Amniotic stem cell (primary cell): Measurements from ENCODE around the gene ZNF575.

Experiments
- DNase-seq: peaks from one replicate; lab custom pipeline; 2025; lab: John Stamatoyannopoulos, UW

ZNF575 gene

DNA sequence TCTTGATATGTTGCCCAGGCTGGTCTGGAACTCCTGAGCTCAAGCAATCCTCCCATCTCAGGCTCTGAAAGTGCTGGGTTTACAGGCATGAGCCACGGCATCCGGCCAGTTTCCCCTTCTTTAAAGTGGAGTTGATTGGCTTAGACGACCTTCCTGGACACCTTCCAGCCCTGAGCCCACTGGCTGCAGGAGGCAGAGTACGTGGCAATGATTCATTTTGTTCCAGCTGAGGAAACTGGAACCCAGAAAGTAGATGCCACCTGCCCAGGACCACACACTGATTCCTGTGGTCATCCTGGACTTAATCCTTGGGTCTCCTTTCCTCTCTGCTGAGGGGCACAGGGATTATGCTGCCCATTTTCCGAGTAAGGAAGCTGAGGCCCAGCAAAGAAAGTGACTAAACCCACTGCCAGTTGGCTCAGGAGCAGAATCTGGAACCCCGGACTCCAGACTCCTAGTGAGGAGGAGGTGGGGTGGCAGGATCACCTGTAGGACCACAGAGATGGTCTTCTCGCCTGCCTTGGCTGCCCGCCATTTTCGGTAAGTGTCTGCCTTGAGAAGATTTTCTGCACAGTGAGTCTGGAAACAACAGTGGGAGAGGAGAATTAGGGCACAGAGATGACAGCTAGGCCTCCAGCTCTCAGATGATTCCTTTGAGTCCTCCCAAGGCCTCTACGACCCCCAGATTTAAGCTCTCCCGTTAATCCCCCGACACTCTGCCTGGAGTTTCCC is 41.6 kb downstream of the ZNF575 start:
- no peak for DNase-seq

DNA sequence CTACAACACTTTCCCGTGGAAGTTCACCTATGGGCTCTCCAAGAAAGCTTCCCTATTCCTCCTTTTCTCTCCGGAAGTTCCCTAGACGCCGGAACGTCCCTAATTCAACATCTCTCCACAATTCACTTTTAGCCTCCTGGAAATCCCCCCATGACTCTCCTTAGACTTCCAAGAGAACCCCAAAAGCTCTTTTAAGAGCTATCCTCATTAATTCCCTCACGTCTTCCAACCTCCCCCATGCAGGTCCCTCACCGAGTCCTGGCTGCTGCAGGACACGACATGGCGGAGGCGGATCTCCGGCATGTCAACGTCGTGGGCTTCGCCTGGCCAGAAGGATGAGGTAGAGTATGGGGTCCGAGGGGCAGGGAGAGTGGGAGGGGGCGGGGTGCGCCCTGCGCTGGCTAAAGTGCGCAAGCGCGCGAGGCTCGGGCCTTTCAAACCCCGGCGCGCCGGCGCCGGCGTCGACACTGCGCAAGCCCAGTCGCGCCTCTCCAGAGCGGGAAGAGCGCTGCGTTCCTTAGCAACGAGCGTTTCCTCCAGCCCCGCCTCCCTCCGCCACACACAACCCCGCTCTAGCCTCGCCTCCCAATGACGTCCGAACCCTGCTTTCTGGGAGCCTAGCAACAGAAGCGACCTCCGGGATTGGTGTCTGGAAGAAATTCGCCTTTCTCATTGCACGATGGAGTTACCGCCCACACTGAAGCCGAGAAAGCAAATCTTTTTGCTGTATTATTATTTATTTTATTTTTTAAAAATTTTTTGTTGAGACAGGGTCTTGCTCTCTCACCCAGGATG is 42.4 kb downstream of the ZNF575 start, which contains the start of the genes PINLYP and XRCC1:
TSS of gene PINLYP (plus strand) at position 646 of the 795 bp plus-strand sequence. CDS start 1,391 bp downstream, outside the sequence.
TSS of gene XRCC1 (minus strand) at position 372 of the 795 bp plus-strand sequence. CDS start at position 303, 69 bp downstream.
- peak; percentile 98 for DNase-seq

DNA sequence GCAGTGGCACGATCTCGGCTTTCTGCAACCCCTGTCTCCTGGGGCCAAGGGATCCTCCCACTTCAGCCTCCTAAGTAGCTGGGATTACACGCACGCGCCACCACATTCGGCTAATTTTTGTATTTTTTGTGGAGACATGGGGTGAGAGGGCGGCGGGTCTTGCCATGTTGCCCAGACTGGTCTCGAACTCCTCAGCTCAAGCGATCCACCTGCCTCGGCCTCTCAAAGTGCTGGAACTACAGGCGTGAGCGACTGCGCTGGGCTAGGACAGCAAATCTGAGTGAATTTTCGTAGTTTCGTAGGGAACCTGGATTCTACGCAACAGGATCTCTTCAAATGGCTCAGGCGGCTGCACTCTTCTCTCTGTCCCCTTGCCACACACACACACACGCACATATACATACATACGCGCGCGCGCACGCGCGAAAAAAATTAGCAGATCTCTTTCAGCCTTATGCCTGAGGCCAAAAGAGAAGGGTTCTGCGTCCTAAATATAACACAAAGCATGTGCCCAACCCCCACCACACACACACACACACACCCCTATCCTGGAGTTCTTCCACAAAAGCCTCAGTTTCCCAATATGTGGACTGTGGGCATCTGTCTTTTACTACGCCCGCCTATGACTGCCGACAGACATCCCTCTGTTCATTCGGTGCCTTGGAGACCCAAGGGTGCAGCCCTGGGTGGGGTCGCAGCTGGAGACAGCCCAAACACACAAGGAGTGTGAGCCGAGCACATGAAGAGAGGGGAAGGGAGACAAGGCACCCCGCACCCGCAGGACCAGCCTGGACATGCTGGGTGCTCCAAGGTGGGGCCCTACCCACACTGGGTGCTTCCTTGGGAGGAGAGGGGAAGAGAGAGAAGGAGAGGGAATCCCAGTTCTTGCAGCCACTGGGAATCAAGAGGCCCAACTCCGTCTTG is 43.2 kb downstream of the ZNF575 start:
- no peak for DNase-seq

DNA sequence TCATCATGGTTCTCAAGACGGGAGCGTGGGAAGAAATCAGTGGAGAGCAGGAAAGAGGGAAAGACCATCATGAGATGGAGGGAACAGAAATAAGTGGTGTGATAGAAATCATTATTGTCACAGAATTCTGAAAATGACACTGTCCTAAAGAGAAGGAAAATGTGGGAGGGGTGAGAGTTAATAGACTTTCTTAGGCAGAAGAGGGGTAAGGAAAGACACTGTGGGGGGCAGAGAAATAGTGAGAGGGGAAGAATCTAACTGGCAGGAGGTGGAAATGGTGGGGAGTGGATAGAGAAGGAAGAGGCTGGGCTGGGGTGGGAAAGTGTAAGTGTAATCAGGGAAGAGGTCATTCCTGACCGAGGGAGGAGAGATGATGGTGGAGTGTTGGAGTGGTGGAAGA is 45.8 kb downstream of the ZNF575 start:
- no peak for DNase-seq

DNA sequence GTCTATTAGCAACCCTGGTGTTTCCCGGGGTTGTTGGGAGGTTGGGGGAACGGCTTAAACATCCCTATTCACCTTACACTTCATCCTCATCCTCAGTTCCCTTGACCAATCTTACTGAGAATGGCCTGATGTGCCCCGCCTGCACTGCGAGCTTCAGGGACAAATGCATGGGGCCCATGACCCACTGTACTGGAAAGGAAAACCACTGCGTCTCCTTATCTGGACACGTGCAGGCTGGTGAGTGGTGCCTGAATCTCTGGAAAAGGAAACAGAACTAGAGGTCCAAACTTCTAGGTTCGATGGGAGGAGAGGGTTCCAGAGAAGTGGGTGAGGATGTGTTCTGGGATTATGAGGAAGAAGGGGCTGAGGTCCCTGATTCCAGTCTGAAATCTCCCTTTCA is 48.5 kb downstream of the ZNF575 start:
- DNase-seq, result no peak

DNA sequence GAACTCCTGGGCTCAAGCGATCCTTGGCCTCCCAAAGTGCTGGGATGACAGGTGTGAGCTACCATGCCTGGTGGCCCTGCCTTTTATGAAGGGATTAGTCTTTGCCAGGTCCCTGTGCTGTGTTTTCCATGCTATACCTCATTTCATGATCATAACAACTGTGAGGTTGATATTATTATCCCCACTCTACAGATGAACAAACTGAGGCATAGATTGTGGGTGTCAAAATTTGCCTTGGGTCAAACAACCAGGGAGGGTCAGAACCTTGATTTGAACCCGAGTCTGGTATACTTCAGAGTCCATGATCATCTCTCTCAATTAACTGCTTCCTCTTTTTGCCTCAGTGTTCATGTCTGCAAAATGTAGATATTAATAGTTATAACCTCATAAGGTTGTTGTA is 49.5 kb downstream of the ZNF575 start:
- DNase-seq, result no peak

DNA sequence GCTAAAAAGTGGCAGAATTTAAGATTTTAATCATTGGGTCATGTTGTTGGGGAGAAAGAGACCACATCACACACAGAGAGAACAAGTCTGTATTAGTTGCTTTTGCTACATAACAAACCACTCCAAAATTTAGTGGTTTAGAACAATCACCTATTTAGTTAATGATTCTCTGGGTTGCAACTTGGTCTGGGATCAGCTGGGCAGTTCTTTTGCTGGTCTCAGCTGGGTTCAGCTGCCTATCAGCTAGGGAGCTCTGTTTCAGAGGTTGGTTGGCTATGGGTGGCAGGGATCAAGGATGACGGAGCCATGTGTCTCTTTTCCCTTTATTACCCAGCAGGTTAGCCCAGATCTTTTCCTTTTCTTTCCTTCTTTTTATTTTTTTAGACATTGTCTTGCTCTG is 51.5 kb downstream of the ZNF575 start:
- no peak for DNase-seq
